ENCODE results near the gene ANP32E.
"Not testable (repeated sequence)": the region's sequence is repeated elsewhere in the genome, so short reads cannot be mapped to it uniquely, and the experiment has no call there.

Gene ANP32E

DNA sequence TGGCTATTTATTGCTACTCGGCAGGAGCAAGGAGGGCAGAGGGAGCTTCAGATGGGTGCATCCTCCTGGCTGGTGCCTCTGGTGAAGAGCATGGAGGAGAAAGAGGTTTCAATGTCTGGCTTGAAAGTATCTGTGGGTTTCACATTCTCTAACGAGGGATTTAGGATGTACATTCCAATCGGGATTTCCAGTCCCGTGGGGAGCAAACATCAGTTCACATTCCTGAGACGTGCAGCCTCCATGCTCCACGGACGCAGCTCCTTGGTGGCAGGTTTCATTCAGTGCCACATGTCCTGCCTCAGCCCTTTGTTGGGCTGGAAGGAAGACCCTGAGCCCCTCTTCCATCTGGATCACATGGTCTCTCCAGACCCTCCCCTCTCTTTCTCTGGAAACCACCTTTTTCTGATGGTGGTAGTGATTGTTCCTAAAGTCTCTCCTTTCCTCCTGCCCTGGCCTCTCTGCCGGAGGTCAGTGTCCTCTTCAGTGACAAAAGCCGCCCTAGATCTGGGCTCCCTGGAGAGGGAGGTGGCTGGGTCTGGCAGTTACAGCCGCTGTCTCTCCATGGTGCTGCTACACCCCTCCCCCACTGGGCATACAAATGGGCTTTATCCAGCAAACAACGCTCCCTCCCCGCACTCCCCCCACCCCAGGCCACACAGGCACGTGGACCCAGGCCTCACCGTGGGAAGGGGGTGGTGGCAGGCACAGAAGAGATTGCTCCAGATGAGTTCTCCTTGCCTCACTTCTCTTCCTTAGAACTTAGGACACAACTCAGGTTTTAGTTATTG lies 20.8 kb upstream of the ANP32E start:
- no peak for DNase-seq

DNA sequence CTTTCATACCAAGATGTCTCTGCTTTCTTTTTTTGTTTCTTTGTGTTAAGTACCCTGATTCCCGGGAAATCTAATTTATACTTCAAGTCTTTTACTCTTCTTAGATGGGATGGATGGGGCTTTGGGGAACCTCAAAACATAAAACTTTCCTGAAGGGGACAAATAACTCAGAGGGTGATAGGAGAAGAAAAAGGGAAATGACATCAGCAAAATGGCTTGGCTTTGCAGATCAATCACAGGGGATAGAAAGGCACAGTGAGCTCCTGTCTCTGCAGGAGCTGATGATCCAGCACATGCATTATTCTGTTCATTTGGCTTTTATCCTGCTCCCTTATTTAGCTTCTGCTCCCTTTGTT lies 20.3 kb upstream of the ANP32E start:
- DNase-seq, result no peak

DNA sequence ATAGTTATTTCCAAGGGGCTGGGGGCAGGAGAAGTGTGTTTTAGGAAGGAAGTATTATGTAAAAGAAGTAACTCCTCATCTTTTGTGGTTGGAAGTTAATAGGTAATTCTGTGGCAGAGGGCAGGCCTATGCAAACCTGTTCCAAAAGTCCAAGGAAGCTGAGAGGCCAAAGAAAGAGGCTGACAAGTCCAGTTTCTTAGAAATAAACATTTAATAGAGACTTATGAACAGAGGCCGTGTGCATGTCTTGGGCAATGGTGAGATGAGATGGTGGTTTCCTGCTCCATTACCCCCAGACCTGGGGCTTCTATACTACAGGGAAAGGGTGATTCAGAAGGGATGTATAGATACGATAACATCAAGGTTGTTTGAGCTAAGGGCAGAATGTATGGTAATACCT lies 14.0 kb upstream of the ANP32E start:
- no peak for DNase-seq

DNA sequence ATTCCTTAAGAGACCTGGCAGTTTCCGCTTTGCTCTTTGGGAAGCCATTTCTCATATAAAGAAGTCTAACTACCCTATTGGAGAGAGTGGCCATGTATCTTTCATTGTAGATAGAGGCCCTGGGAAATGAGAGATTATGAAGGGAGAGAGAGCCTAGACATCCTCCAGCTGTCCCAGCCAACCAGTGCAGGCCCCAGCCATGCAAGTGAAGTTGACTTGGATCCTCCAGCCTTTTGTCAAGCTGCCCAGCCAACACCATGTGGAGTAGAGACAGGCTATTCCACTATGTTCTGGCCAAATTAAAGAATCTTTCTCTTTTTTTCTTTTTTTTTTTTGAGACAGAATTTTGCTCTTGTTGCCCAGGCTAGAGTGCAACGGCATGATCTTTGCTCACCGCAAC lies 7.1 kb upstream of the ANP32E start:
- no peak for DNase-seq

DNA sequence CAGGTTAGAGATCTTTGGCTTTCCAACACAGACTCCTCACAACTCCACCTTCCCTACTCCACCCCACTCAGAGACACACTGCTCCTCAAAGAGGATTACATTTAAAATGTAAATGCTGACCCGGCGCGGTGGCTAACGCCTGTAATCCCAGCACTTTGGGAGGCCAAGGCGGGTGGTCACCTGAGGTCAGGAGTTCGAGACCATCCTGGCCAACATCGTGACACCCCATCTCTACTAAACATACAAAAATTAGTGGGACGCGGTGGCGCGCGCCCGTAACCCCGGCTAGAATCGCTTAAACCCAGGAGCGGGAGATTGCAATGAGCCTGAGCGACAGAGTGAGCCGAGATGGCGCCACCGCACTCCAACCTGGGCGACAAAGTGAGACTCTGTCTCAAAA lies 1.8 kb upstream of the ANP32E start:
- DNase-seq, result no peak

DNA sequence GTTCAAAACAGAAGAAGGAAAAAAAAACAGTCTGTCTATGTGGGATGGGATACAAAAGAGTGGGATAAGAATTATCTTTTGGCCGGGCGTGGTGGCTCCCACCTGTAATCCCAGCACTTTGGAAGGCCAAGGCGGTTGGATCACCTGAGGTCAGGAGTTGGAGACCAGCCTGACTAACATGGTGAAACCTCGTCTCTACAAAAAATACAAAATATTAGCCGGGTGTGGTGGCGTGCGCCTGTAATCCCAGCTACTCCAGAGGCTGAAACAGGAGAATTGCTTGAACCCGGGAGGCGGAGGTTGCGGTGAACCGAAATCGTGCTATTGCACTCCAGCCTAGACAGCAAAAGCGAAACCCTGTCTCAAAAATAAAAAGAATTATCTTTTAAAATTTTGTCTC lies 1.3 kb upstream of the ANP32E start:
- not testable (repeated sequence) for DNase-seq

DNA sequence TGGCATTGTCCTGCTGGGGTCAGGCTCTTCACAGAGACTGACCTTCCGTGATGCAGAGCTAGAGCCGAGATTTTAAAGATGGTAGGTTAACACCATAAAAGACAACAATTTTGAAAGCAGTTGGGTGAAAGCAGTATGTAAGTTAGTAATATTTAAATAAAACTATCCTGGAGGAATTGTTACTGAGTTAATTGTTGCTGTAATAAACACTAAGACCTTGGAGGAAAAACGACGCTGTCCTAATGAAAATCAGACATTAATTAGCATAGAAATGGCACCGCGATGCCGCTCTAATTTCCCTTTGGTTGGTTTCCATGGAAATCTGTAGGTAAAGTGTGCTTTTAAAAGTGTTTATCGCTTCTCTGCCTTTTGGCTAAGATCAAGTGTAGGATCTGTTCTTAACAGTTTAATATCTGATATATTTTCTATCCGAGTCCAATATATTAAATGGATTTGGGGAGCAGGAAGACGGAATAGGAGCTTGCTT lies 745 bp upstream of the ANP32E start:
- DNase-seq, result no peak

DNA sequence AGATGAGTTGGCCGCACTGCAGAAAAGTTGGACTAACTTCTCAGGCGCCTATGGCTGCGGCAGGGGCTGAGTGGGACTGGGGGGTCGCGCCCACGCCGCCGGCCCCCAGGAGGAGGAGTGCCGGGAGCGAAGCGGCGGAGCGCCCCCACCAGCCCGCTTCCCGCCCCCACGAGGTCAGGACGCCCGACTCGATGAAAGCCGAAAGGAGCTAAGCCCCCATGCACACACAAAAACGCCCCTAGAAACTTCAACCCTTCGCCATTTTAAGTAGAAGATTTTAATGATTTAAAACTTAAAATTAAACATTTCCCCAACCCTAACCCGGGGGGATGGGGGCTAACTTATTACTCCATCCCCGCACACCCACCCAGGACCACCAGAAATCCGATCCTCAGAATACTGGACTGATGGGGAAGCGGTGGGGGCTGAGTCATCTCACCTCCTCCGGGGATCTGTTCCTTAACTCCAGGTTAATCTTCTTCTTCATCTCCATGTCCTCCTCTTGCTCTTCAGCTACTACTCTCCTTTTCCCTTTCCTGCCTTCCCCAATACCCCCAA lies 539 bp downstream of the ANP32E start:
- peak in 2 of 5 donors; percentile 18 to 42 for DNase-seq

DNA sequence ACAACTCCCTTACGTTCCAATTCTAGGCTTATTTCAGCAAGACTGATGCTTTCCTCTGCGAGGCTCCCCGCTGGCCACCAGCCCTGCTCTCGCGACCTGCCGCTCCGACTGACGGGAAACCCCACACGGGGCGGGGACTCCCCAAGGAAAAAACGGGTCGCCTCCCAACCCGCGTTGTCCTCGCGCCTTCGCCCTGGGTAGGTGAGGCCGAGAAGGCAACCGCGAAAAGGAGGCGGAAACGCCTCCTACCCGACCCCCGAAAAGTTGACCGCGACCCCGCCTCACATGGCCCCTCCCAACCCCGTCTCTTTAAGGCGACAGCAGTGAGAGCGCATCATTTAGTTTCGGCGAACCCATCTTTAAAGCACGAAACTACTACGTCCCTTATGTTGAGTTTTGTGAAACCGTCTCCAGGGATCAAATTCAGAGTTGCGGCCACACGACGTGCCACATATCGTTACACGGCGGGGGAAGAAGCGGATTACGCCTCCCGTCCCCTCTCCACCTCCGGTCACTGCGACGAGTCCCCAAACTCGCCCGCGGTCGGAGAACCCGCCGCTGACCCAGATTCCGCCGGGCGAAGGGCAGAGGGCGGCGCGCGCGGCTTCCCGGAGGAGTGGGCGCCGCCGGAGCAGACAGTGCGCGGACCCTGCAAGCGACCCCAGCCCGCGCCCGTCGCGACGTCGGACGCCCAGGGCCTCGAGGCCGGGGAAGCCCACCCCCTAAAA lies 1.2 kb downstream of the ANP32E start:
- peak; percentile 82 to 95 (median 84) for DNase-seq

DNA sequence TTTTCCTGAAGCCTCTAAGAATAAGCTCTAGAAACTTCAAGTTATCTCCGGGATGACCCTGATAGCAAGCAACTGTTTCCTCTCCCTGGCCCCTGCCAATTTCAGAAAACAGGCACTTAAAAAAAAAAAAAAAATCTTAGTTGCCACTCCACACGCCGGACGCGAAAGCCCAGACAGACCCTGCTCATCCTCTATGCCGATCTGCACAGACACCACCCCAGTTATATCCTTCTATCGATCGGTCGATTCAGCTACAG lies 1.7 kb downstream of the ANP32E start:
- no peak for DNase-seq

DNA sequence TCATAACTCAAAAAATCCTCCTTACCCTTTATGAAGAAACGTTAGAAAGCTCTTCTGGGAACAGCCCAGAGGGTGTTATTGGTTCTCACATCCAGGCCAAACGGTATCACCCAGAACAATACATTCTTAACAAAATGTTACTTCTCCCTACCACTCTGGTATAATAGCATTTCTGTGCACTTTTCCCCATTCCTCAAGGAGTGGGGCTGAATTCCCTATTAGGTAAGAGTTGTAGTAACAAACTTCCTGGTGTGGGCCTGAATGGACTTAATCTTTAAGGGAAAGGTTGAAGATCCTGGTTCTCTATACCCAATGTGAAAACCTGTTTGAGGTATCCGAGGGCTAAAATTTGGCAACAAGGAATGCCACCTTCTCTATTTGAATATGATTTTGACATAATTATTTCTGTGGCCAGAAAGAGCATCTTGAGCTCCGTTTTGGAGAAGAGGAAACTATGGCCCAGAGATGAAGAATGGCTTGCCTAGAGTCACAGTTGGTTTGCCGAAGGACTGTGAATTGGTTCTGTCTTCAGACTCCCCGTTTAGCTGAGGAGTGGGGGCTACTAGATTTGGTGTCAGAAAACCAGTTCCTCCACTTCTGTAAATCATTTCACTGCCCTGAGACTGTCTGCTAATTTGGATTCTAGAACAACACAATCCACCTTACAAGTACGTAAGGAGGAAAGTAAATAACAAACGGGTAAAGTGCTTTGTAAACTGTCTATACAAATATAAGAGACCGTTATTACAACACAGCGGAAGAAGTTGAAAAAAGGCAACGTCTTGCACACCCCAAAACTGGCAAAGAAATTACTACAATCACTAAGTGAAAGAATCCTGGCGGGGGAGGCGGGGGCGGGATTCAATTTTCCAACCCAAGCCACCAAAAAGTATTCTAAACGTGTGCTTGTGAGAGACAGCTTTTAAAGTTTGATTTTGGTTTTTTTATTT lies 2.3 kb downstream of the ANP32E start:
- DNase-seq, result peak in 1 of 5 donors; percentile 48

DNA sequence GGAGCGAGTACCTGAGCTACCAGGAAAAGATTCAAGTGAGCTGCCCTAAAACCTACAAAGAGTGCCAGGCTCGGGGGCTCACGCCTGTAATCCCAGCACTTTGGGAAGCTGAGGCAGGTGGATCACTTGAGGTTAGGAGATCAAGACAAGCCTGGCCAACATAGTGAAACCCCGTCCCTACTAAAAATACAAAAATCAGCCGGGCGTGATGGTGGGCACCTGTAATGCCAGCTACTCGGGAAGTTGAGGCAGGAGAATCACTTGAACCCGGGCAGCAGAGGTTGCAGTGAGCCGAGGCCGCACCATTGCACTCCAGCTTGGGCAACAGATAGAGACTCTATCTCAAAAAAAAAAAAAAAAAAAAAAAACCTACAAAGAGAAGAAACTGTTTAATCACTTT lies 3.0 kb downstream of the ANP32E start:
- DNase-seq, result not testable (repeated sequence)

DNA sequence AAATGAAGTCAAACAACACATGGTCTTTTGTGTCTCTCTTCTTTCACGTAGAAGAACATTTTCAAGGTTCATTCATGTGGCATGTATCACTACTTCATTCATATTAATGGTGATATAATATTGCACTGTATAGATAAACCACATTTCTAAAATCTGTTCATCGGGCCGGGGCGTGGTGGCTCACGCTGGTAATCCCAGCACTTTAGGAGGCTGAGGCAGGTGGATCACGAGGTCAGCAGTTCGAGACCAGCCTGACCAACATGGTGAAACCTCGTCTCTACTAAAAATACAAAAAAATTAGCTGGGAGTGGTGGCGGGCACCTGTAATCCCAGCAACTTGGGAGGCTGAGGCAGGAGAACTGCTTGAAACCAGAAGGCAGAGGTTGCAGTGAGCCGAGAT lies 7.7 kb downstream of the ANP32E start:
- DNase-seq, result not testable (repeated sequence)

DNA sequence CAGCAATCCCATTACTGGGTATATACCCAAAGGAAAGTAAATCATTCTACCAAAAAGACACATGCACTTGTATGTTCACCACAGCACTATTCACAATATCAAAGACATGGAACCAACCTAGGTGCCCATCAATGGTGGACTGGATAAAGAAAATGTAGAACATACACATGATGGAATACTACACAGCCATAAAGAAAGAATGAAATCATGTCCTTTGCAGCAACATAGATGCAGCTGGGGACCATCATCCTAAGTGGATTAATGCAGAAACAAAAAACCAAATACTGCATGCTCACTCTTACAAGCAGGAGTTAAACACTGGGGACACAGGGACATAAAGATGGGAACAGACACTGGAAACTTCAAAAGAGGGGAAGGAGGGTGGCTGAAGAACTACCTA lies 8.7 kb downstream of the ANP32E start:
- no peak for DNase-seq

DNA sequence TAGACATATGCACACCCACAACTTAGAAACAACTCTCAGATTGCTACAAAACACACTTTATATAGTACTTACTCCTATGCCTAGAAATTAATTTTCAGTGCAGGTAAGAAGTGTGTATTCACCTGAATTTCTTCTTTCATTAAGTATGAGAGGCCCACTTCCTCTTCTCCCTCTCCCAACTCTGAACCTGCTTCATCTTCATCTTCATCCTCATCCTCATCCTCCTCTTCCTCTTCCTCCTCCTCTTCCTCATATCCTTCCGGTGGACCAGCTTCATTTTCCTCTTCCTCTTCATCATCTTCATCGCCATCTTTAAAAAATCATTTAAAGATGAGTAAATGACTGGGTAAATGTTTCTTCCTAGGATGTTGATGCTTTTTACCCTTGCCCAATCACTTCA lies 9.4 kb downstream of the ANP32E start:
- DNase-seq, result no peak

DNA sequence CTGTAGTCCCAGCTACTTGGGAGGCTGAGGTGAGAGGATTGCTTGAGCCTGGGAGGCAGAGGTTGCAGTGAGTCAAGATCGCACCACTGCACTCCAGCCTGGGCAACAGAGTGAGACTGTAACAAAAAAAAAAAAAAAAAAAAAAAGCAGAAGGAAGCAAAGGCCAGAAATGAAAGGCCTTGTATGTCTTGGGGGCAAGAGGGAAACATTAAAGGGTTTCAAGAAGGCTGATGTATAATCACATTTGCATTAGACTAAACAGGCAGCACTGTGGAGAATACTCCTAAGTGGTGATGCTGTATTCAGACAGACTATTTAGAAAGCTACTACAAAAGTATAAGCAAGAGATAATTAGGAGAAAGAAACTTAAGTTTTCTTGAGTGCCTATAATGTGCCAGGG lies 10.4 kb downstream of the ANP32E start:
- DNase-seq, result no peak

DNA sequence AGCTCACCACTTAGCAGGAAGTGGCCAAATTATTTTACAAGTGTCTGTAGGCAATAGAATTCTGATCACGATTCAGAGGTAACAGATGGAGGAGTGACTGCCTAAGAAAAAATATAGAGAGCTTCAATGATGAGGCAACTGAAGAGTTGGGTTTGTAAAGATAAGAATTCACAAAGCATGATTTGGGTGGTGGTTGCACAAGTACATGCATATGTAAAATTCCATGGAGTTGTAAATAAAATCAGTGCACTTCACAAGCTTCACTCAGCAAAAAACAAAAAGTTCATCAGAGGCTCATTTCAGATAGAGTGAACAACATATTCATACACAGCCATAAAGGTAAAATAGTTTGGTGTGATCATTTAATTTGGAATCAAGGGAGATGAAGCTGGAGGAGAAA lies 10.9 kb downstream of the ANP32E start:
- no peak for DNase-seq

DNA sequence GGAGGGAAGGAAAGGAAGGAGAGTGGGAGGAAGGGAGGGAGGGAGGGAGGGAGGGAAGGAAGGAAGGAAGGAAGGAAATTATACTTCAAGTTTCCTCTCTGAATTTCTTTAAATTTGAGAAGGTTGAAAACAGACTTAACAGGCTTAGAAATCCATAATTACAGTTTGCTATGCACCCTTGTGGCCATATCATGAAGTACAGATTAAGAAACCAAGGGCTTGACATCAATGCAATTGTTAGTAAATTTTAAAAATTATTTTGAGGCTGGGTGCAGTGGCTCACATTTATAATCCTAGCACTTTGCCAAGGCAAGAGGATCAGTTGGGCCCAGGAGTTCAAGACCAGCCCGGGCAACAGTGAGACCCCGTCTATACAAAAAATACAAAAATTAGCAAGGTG lies 14.4 kb downstream of the ANP32E start:
- DNase-seq, result peak in 1 of 5 donors; percentile 12

DNA sequence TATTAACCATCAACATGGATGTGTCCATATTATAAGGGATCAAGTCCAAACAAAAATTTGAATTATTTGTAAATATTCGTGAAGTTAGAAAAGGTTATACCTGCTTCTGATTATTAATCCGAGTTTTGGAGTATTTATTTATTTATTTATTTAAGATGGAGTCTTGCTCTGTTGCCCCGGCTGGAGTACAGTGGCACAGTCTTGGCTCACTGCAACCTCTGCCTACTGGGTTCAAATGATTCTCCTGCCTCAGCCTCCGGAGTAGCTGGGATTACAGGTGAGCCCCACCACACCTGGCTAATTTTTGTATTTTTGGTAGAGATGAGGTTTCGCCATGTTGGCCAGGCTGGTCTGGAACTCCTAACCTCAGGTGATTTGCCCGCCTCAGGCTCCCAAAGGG lies 20.1 kb downstream of the ANP32E start:
- DNase-seq, result not testable (repeated sequence)

DNA sequence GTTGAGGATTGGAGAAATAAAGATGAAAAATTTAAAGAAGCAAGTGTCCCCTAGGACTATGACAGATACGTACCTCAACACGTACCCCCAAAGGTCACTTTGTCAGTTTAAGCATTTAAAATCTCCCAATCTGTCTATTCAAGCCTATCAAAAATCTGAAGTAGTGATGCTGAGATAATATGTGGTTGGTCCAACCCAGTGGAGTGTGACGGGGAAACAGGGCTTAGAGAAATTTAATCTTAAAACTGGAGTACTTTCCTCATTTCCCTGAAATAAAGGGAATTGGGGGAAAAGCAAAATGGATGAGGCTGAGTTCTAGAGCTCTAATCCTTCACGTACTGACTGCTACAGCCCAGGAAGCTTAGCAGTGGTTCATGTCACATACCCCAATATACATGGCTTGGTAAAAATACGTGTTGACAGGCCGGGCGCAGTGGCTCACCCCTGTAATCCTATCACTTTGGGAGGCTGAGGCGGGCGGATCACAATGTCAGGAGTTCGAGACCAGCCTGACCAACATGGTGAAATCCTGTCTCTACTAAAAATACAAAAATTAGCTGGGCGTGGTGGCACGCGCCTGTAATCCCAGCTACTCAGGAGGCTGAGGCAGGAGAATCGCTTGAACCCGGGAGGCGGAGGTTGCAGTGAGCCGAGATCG lies 21.7 kb downstream of the ANP32E start:
- DNase-seq, result not testable (repeated sequence)

DNA sequence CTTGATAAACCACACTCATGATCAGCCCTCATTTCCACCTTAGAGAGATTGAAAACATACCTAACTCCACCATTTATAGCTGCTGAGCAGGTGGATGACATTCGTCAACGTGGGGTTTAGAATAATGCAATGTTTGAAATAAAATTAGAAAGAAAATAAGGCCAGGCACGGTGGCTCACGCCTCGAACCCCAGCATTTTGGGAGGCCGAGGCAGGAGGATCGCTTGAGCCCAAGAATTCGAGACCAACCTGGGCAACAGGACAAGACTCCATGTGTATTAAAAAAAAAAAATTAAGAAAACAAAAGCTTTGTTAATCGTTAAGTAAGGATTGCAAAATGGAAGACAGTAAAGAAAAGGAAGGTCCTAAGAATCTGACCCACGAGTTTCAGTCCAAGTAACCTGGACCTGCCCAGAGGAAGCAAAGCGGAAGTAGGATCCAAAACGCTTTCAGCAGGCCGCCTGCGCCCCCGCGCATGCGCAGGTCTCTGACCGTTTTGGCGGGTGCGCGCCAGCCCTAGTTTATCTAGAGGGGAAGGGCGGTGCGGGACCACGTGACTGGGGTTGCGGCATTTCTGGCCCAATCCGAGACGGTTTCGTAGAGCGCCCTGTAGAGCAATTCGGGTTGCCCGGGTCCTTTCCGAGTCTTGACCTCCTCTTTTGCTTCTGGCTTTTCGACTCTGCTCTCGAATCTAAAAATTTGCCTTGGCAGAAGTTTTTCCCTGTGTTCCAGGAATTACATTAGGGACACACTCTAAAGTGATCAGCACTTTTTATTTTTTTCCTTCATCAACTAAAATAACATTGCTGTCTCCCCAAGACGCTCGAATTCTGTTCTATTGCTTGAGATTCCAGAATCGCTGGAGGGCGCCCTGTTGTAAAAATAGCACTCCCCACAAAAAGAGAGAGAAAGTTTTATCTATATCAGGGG lies 22.5 kb downstream of the ANP32E start:
- DNase-seq, result peak; percentile 83 to 96 (median 87)

Measured in T-helper 1 cell (primary cell).